Thoracic aorta (tissue), 2 donors: ENCODE results near the gene CAPS. TPM values are rescaled to one million over a fixed set of nuclear protein-coding genes. Genes with fewer than 3 reads are reported as not detected.

Source experiments
- ATAC-seq: fragments of 150-250 bp; one replicate; pipeline ENCODE4 v1.8.0; 2017; ENCODE audit warnings: low read depth; ENCODE audit not compliant: insufficient number of reproducible peaks, low FRiP score
- DNase-seq: peaks from one replicate; pipeline ENCODE4 v3.0.0-alpha.2; 2020; ENCODE audit warnings: low spot score
- H3K27ac ChIP-seq, 2 donors: fragments of 200-600 bp; sonication (generic); 1 replicate in 1 of 2; 2 replicates in 1 of 2; pipeline ENCODE4 v1.5.1; 2016; ENCODE audit warnings: mild to moderate bottlenecking in 2 of 2, moderate library complexity in 2 of 2
- H3K27me3 ChIP-seq: fragments of 200-600 bp; sonication (generic); replicated peaks from 2 replicates; pipeline ENCODE4 v1.6.0; 2016; ENCODE audit warnings: mild to moderate bottlenecking; ENCODE audit not compliant: insufficient read depth
- H3K36me3 ChIP-seq: fragments of 200-600 bp; sonication (generic); one replicate; pipeline ENCODE4 v1.5.1; 2016
- H3K4me1 ChIP-seq, 2 donors: fragments of 200-600 bp; sonication (generic); 1 replicate in 1 of 2; 2 replicates in 1 of 2; pipeline versions ENCODE4 v1.5.1 to v1.6.0; 2016; ENCODE audit warnings: low read depth in 2 of 2, mild to moderate bottlenecking in 1 of 2; ENCODE audit not compliant: control insufficient read depth in 1 of 2
- H3K4me3 ChIP-seq: fragments of 200-600 bp; sonication (generic); 2 replicates; pipeline ENCODE4 v1.5.1; 2016; ENCODE audit warnings: mild to moderate bottlenecking
- H3K9me3 ChIP-seq: fragments of 200-600 bp; sonication (generic); 2 replicates; pipeline ENCODE4 v1.5.1; 2016
- total RNA-seq, 2 donors: library from RNA; depleted of rRNA; stranded (reverse); fragments of >200 nt; gene quantifications; one replicate each; pipeline versions ENCODE4 v1.1.0 to v1.2.3, GENCODE V29; 2016
- TF ChIP-seq, protein P1 (sequence below): fragments of 200-600 bp; sonication (generic); IDR thresholded peaks from one replicate; pipeline ENCODE4 v1.5.1; 2019; ENCODE audit warnings: antibody characterized with exemption

The CAPS gene
- total RNA-seq, 2 donors from 2014 or later = 8.5 to 48.7 TPM

DNA sequence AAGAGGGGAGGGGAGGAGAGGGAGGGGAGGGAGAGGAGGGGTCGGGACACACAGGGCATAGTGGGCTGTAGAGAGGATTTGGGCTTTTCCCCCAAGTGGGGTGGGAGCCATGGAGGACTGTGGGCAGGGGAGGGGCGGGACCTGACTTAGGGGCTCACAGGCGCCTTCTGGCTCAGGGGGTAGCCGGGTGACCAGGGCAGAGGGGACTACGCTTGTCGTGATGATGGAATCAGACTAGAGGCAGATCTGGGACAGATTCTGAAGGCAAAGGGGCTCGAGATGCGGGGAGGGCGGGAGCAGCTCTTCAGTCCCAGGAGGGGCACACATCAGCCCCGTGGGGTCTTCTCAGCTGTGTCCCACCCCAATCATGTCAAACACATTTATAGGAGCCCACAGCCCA is 24.0 kb upstream of the CAPS start:
- Histone ChIP-seq H3K4me1 (peaks cover 8 to 28% of the 10 kb centered on the region in 2 donors), H3K27ac (no peak overlapping the region), H3K36me3 (peaks cover 2% of the 10 kb centered on the region), H3K4me3 (no peak overlapping the region), H3K9me3 (no peaks in the 10 kb centered on the region), H3K27me3 (no peaks in the 10 kb centered on the region)
- TF ChIP-seq, protein P1, sequence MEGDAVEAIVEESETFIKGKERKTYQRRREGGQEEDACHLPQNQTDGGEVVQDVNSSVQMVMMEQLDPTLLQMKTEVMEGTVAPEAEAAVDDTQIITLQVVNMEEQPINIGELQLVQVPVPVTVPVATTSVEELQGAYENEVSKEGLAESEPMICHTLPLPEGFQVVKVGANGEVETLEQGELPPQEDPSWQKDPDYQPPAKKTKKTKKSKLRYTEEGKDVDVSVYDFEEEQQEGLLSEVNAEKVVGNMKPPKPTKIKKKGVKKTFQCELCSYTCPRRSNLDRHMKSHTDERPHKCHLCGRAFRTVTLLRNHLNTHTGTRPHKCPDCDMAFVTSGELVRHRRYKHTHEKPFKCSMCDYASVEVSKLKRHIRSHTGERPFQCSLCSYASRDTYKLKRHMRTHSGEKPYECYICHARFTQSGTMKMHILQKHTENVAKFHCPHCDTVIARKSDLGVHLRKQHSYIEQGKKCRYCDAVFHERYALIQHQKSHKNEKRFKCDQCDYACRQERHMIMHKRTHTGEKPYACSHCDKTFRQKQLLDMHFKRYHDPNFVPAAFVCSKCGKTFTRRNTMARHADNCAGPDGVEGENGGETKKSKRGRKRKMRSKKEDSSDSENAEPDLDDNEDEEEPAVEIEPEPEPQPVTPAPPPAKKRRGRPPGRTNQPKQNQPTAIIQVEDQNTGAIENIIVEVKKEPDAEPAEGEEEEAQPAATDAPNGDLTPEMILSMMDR = no peak
- ATAC-seq = no peak
- DNase-seq = no peak

DNA sequence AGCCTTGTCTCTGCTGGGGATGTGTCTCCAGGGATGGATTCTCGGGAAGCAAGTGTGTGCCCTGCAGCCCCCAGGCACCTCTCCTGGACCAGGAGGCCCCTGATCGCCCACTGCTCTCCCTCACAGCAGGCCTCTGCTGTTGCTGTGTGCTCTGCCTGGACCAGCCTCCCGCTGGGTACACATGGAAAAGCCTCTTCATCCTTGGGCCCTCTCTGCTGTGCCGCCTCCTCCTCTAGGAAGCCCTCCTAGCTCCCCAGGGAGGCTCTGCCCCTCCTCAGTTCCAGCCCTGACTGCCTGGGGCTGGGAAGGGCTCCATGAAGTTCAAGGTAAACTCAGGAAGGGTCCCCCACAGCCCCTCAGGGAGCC is 22.5 kb upstream of the CAPS start:
- peaks cover 14 to 35% of the 10 kb centered on the region in 2 donors for H3K4me1 ChIP-seq
- no peak overlapping the region for H3K27ac ChIP-seq
- H3K27me3 ChIP-seq = no peaks in the 10 kb centered on the region
- no peaks in the 10 kb centered on the region for H3K9me3 ChIP-seq
- H3K36me3 ChIP-seq = peaks cover 15% of the 10 kb centered on the region
- TF ChIP-seq, protein P1 = no peak
- H3K4me3 ChIP-seq = no peak overlapping the region
- DNase-seq = no peak
- no peak for ATAC-seq

DNA sequence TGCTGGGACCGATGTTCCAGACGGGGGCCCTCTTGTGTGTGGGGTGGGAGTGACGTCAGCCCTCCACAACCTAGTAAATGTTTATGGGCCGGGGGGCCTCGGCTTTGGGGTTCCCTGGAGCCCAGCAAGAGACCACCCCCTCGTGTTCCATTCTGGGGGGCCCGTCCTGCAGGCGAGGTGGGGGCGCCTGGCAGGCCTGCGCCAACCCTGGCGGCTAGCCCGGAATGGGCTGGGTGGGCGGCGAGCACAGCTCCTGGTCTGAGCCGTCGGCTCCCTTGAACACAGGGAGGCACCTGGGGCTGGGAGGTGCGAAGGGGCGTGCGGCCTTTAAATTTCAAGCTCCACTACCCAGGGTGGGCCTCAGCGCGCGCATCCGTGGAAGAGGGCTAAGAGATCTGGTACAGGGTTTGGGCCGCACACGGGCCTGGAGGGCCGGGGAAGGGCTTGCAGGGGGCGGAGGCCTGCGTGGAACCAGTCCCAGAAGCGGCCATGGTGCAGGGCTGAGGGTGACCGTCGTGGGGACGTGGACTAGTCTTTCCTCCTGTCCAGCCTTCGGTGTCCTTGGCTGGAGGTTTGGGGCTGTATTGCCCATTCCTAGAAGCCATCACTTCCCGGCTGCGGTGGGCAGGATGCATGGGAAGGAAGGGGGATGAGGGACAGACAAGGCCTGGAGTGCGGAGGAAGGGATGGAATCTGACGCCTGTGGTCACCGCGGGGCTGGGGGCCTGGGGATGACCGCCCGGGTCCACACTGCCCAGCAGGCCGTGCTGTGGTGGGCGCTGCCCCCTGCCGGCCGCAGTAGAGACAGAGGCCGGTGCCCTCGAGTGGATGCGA is 21.9 kb upstream of the CAPS start:
- Histone ChIP-seq H3K4me1 (peaks cover 14 to 35% of the 10 kb centered on the region in 2 donors), H3K27me3 (no peaks in the 10 kb centered on the region), H3K9me3 (no peaks in the 10 kb centered on the region), H3K36me3 (peaks cover 20% of the 10 kb centered on the region), H3K27ac (no peak overlapping the region), H3K4me3 (no peak overlapping the region)
- TF ChIP-seq, protein P1 = peak; percentile 59
- DNase-seq (no peak), ATAC-seq (no peak)

DNA sequence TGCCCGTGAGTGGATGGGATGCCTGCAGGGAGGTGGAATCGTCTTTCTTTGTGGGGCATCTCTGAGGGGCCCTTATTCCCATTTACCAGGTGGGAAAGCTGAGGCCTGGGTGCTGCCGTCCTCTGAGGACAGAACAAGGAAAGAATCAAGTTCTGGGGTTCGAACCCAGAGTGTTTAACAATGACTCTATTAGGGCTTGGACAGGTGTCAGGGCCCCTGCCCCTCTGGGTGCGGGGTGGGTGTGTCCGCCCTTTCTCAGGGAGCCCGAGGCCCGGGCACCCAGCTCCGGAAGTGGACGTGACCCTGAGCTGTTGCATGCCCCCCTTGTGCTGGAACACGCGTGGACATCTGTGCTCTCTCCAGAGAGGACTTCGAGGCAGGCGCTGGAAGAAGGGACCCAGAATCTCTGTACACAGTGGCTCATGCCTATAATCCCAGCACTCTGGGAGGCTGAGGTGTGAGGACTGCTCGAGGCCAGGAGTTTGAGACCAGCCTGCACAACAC is 21.2 kb upstream of the CAPS start:
- Histone ChIP-seq H3K4me1 (peaks cover 14 to 35% of the 10 kb centered on the region in 2 donors), H3K27ac (no peak overlapping the region)
- no peak for ATAC-seq

DNA sequence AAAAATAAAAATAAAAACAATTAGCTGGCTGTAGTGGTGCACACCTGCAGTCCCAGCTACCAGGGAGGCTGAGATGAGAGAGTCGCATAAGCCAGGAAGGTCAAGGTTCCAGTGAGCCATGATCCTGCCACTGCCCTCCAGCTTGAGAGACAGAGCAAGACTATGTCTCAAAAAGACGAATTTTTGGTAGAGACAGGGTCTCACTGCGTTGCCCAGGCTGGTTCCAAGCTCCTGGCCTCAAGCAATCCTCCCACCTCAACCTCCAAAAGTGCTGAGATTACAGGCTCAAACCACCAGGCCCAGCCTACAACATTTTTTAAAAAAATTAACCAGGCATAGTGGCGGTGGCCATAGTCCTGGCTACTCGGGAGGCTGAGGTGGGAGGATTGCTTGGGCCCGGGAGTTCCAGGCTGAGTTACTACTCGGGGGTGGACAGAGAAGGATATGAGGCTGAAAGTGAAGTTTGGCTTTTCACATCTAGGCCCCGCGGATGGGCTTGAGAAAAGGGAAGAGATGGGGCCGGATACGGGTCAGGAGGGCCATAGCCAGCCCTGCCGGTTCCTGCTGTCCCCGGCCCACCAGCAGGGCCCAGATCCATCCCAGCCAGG is 20.7 kb upstream of the CAPS start:
- TF ChIP-seq, protein P1 = no peak
- no peak overlapping the region for H3K27ac ChIP-seq
- no peaks in the 10 kb centered on the region for H3K9me3 ChIP-seq
- peaks cover 20% of the 10 kb centered on the region for H3K36me3 ChIP-seq
- ATAC-seq (no peak), DNase-seq (no peak)
- H3K4me1 ChIP-seq = peaks cover 14 to 35% of the 10 kb centered on the region in 2 donors
- no peaks in the 10 kb centered on the region for H3K27me3 ChIP-seq
- H3K4me3 ChIP-seq = peak overlapping the region; percentile 10

More for the DNA sequence above, 21.2 kb upstream of the CAPS start:
- TF ChIP-seq, protein P1 = no peak
- H3K27me3 ChIP-seq = no peaks in the 10 kb centered on the region
- H3K4me3 ChIP-seq = no peak overlapping the region
- H3K9me3 ChIP-seq = no peaks in the 10 kb centered on the region
- peaks cover 20% of the 10 kb centered on the region for H3K36me3 ChIP-seq
- DNase-seq = no peak
